H9 (cell line): ENCODE data around the gene DBNDD1. TPM values are rescaled to one million over a fixed set of nuclear protein-coding genes. Genes with fewer than 3 reads are reported as not detected.

ENCODE experiments used
- DNase-seq: peaks from one replicate; pipeline ENCODE4 v3.0.0-alpha.2; 2017
- H2AFZ ChIP-seq: one replicate; pipeline ENCODE4 v1.6.1; 2013; ENCODE audit warnings: mild to moderate bottlenecking, low read length, control low read depth, moderate library complexity
- H2AK5ac ChIP-seq: 2 replicates; pipeline ENCODE4 v1.6.1; 2013; ENCODE audit warnings: low read length, control low read depth, mixed read lengths; ENCODE audit not compliant: insufficient read length
- H2BK120ac ChIP-seq: one replicate; pipeline ENCODE4 v1.6.1; 2013; ENCODE audit warnings: low read depth, mild to moderate bottlenecking, low read length, control low read depth, inconsistent platforms; ENCODE audit not compliant: poor library complexity, severe bottlenecking
- H2BK12ac ChIP-seq: 2 replicates; pipeline ENCODE4 v1.6.1; 2013; ENCODE audit warnings: low read length, control low read depth, mixed read lengths, low read depth; ENCODE audit not compliant: insufficient read length
- H2BK15ac ChIP-seq: 2 replicates; pipeline ENCODE4 v1.6.1; 2013; ENCODE audit warnings: low read depth, low read length, control low read depth
- H2BK20ac ChIP-seq: one replicate; pipeline ENCODE4 v1.6.1; 2013; ENCODE audit warnings: low read depth, mild to moderate bottlenecking, low read length, control low read depth, inconsistent platforms; ENCODE audit not compliant: poor library complexity, severe bottlenecking
- H2BK5ac ChIP-seq: 2 replicates; pipeline ENCODE4 v1.6.1; 2013; ENCODE audit warnings: low read length, control low read depth, mixed read lengths; ENCODE audit not compliant: insufficient read length
- H3K14ac ChIP-seq: 2 replicates; pipeline ENCODE4 v1.6.1; 2013; ENCODE audit warnings: low read length, control low read depth; ENCODE audit not compliant: insufficient read depth
- H3K18ac ChIP-seq: 2 replicates; pipeline ENCODE4 v1.6.1; 2013; ENCODE audit warnings: low read depth, mild to moderate bottlenecking, mixed read lengths, low read length, control low read depth; ENCODE audit not compliant: insufficient read length
- H3K23ac ChIP-seq: 2 replicates; pipeline ENCODE4 v1.6.1; 2013; ENCODE audit warnings: low read length, control low read depth, mixed read lengths, low read depth; ENCODE audit not compliant: insufficient read length
- H3K23me2 ChIP-seq: 2 replicates; pipeline ENCODE4 v1.6.1; 2013; ENCODE audit warnings: low read depth, mild to moderate bottlenecking, mixed read lengths, low read length, control low read depth; ENCODE audit not compliant: insufficient read length, poor library complexity, severe bottlenecking
- H3K27ac ChIP-seq: 2 replicates; pipeline ENCODE4 v1.5.1; 2013; ENCODE audit warnings: low read length, control low read depth, mixed read lengths, low read depth; ENCODE audit not compliant: insufficient read length
- H3K27me3 ChIP-seq: 2 replicates; pipeline ENCODE4 v1.6.1; 2013; ENCODE audit warnings: low read length, control low read depth, inconsistent platforms; ENCODE audit not compliant: insufficient read depth
- H3K4ac ChIP-seq: 2 replicates; pipeline ENCODE4 v1.6.1; 2013; ENCODE audit warnings: low read depth, mild to moderate bottlenecking, control low read depth, inconsistent platforms, low read length, moderate library complexity
- H3K4me1 ChIP-seq: 2 replicates; pipeline ENCODE4 v1.6.1; 2013; ENCODE audit warnings: low read length, control low read depth, inconsistent platforms; ENCODE audit not compliant: insufficient read depth
- H3K4me2 ChIP-seq: 2 replicates; pipeline ENCODE4 v1.6.1; 2013; ENCODE audit warnings: low read length, control low read depth, mixed read lengths; ENCODE audit not compliant: insufficient read length, insufficient read depth
- H3K56ac ChIP-seq: 2 replicates; pipeline ENCODE4 v1.6.1; 2013; ENCODE audit warnings: low read depth, mild to moderate bottlenecking, mixed read lengths, low read length, control low read depth; ENCODE audit not compliant: insufficient read length
- H3K79me1 ChIP-seq: 2 replicates; pipeline ENCODE4 v1.6.1; 2013; ENCODE audit warnings: low read depth, mild to moderate bottlenecking, moderate library complexity, low read length, control low read depth, inconsistent platforms; ENCODE audit not compliant: insufficient read depth, poor library complexity, severe bottlenecking
- H3K79me2 ChIP-seq: 2 replicates; pipeline ENCODE4 v1.6.1; 2013; ENCODE audit warnings: low read length, control low read depth, inconsistent platforms; ENCODE audit not compliant: insufficient read depth
- H3K9ac ChIP-seq: 2 replicates; pipeline ENCODE4 v1.6.1; 2013; ENCODE audit warnings: low read length, control low read depth, mixed read lengths; ENCODE audit not compliant: insufficient read length; ENCODE audit errors: extremely low read depth
- H3K9me3 ChIP-seq: one replicate; pipeline ENCODE4 v1.6.1; 2013; ENCODE audit warnings: low read depth, low read length, inconsistent platforms; ENCODE audit not compliant: control insufficient read depth
- H3T11ph ChIP-seq: one replicate; pipeline ENCODE4 v1.6.1; 2013; ENCODE audit warnings: mild to moderate bottlenecking, low read length, control low read depth, inconsistent platforms
- H4K20me1 ChIP-seq: one replicate; pipeline ENCODE4 v1.6.1; 2013; ENCODE audit not compliant: control insufficient read depth, insufficient read length, insufficient read depth
- H4K5ac ChIP-seq: 2 replicates; pipeline ENCODE4 v1.6.1; 2013; ENCODE audit warnings: low read depth, mild to moderate bottlenecking, mixed read lengths, low read length, control low read depth; ENCODE audit not compliant: insufficient read length
- H4K8ac ChIP-seq: replicated peaks from 2 replicates; pipeline ENCODE4 v1.6.1; 2013; ENCODE audit warnings: low read length, control low read depth, mixed read lengths, low read depth; ENCODE audit not compliant: insufficient read length
- H4K91ac ChIP-seq: 2 replicates; pipeline ENCODE4 v1.6.1; 2013; ENCODE audit warnings: low read depth, mild to moderate bottlenecking, moderate library complexity, mixed read lengths, low read length, control low read depth; ENCODE audit not compliant: insufficient read length
- H3K27ac Mint-ChIP-seq, 3 experiments: 2 replicates in 2 of 3; 3 replicates in 1 of 3; pipeline ENCODE4 v1.8.0; 2020 to 2021; ENCODE audit warnings: mixed read lengths in 3 of 3, mild to moderate bottlenecking in 1 of 3, moderate library complexity in 1 of 3
- H3K27me3 Mint-ChIP-seq: 2 replicates; pipeline ENCODE4 v1.8.0; 2021; ENCODE audit warnings: low read depth, mild to moderate bottlenecking, moderate library complexity, mixed read lengths
- H3K36me3 Mint-ChIP-seq, 3 experiments: 2 replicates in 2 of 3; 3 replicates in 1 of 3; pipeline ENCODE4 v1.8.0; 2020 to 2021; ENCODE audit warnings: low read depth in 3 of 3, mixed read lengths in 3 of 3; ENCODE audit not compliant: insufficient read depth in 1 of 3
- H3K4me1 Mint-ChIP-seq, 2 experiments: 2 replicates each; pipeline ENCODE4 v1.8.0; 2020; ENCODE audit warnings: mixed read lengths in 2 of 2
- H3K4me3 Mint-ChIP-seq, 2 experiments: 2 replicates in 1 of 2; 3 replicates in 1 of 2; pipeline ENCODE4 v1.8.0; 2020 to 2021; ENCODE audit warnings: mild to moderate bottlenecking in 2 of 2, mixed read lengths in 2 of 2, moderate library complexity in 1 of 2
- H3K9me3 Mint-ChIP-seq, 2 experiments: 2 replicates in 1 of 2; 3 replicates in 1 of 2; pipeline ENCODE4 v1.8.0; 2020; ENCODE audit warnings: mild to moderate bottlenecking in 2 of 2, mixed read lengths in 2 of 2, moderate library complexity in 1 of 2
- WGBS: extraction: QIAGEN DNeasy Blood & Tissue Kit; methylation state at CpG from one replicate; pipeline ENCODE4 v1.1.7; 2013; ENCODE audit warnings: missing lambda C conversion rate, low lambda C conversion rate, mixed read lengths; ENCODE audit not compliant: insufficient read length; ENCODE audit errors: extremely low coverage; 5-methylcytosine and 5-hydroxymethylcytosine counted together
- total RNA-seq: library from RNA; stranded (reverse); gene quantifications from 2 replicates; pipeline ENCODE4 v1.2.1, GENCODE V29; 2021
- TF ChIP-seq, protein P1 (sequence below): fragments of 200-600 bp; sonication (generic); conservative IDR thresholded peaks from 3 replicates; pipeline ENCODE4 v1.8.0; 2021; ENCODE audit warnings: antibody characterized with exemption, mild to moderate bottlenecking

Gene DBNDD1
- total RNA-seq, 1 experiment from 2014 or later = 87.3 TPM

DNA sequence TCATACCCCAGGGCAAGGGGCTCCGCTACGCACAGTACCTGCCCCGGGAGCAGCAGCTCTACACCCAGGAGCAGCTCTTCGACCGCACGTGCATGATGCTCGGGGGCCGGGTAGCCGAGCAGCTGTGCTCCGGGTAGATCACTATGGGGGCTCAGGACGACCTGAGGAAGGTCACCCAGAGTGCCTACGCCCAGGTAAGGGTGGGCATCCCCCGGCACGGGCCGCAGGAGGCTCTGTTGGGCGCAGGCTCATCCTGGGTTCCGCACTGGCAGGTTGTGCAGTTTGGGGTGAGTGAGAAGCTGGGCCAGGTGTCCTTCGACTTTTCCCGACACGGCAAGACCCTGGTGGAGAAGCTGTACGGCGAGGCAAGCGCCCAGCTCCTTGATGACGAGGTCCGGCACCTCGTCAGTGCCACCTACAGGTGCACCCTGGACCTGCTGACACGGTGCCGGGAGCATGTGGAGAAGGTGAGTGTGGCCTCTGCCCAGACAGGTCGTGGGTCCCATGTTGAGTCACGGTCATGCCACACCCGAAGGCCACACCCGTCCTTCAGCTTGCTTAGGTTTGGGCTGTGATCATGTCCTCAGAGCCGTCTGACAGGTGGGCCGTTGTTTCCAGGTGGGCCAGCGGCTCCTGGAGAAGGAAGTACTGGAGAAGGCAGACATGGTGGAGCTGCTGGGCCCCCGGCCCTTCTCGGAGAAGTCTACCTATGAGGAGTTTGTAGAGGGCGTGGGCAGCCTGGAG lies 19.3 kb downstream of the DBNDD1 start:
- no peak overlapping the region for H3K4ac ChIP-seq
- H3K14ac ChIP-seq = no peak overlapping the region
- no peaks in the 10 kb centered on the region for H3K23me2 ChIP-seq
- H3K4me2 ChIP-seq = no peak overlapping the region
- TF ChIP-seq, protein P1, sequence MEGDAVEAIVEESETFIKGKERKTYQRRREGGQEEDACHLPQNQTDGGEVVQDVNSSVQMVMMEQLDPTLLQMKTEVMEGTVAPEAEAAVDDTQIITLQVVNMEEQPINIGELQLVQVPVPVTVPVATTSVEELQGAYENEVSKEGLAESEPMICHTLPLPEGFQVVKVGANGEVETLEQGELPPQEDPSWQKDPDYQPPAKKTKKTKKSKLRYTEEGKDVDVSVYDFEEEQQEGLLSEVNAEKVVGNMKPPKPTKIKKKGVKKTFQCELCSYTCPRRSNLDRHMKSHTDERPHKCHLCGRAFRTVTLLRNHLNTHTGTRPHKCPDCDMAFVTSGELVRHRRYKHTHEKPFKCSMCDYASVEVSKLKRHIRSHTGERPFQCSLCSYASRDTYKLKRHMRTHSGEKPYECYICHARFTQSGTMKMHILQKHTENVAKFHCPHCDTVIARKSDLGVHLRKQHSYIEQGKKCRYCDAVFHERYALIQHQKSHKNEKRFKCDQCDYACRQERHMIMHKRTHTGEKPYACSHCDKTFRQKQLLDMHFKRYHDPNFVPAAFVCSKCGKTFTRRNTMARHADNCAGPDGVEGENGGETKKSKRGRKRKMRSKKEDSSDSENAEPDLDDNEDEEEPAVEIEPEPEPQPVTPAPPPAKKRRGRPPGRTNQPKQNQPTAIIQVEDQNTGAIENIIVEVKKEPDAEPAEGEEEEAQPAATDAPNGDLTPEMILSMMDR = peak; percentile 41; the same call in 2 of the 3 replicates
- H2BK20ac ChIP-seq = no peak overlapping the region
- no peak overlapping the region for H3K9ac ChIP-seq
- peak overlapping the region in 1 of 3 experiments; percentile 32; a peak in 1 of 7 replicates for H3K27ac Mint-ChIP-seq
- H2AFZ ChIP-seq = no peak overlapping the region
- H4K20me1 ChIP-seq = peaks cover 4% of the 10 kb centered on the region
- no peak overlapping the region for H2AK5ac ChIP-seq
- no peak overlapping the region for H2BK15ac ChIP-seq
- no peaks in the 10 kb centered on the region for H3K4me1 ChIP-seq
- peaks cover 23 to 35% (median 27%) of the 10 kb centered on the region in 3 experiments for H3K36me3 Mint-ChIP-seq
- H2BK5ac ChIP-seq = no peak overlapping the region
- DNase-seq = no peak
- H3K23ac ChIP-seq = no peak overlapping the region
- H3K79me2 ChIP-seq = no peaks in the 10 kb centered on the region
- no peak overlapping the region for H3K18ac ChIP-seq
- H3K9me3 Mint-ChIP-seq = peaks cover 14 to 18% of the 10 kb centered on the region in 2 experiments
- H3K4me1 Mint-ChIP-seq = peaks cover 5 to 9% of the 10 kb centered on the region in 2 experiments; a peak in 3 of 4 replicates
- no peak overlapping the region for H3T11ph ChIP-seq
- H2BK12ac ChIP-seq = no peak overlapping the region
- no CpG with 5 or more reads among the region's 38 CpGs for WGBS
- H3K9me3 ChIP-seq = no peaks in the 10 kb centered on the region
- H3K79me1 ChIP-seq = no peaks in the 10 kb centered on the region
- no peak overlapping the region for H3K4me3 Mint-ChIP-seq
- no peak overlapping the region for H3K56ac ChIP-seq
- H3K27me3 ChIP-seq = no peaks in the 10 kb centered on the region
- H3K27me3 Mint-ChIP-seq = peaks cover 8% of the 10 kb centered on the region; the same call in 1 of the 2 replicates
- no peak overlapping the region for H3K27ac ChIP-seq
- H4K5ac ChIP-seq = no peak overlapping the region
- no peak overlapping the region for H2BK120ac ChIP-seq
- no peak overlapping the region for H4K91ac ChIP-seq
- H4K8ac ChIP-seq = no peak overlapping the region
